Osteocyte (in vitro differentiated cells): ENCODE results near the gene TTLL5. TPM values are rescaled to one million over a fixed set of nuclear protein-coding genes. Genes with fewer than 3 reads are reported as not detected.
"Not testable (repeated sequence)": the region's sequence is repeated elsewhere in the genome, so short reads cannot be mapped to it uniquely, and the experiment has no call there.

Experiments used
- DNase-seq: peaks from one replicate; pipeline ENCODE4 v3.0.0; 2021; ENCODE audit warnings: mixed read lengths; ENCODE audit not compliant: unreplicated experiment; ENCODE audit errors: extremely low spot score
- H3K27ac Mint-ChIP-seq: one replicate; pipeline ENCODE4 v1.8.0; 2021; ENCODE audit warnings: mild to moderate bottlenecking, mixed read lengths; ENCODE audit not compliant: unreplicated experiment
- H3K27me3 Mint-ChIP-seq: one replicate; pipeline ENCODE4 v1.8.0; 2021; ENCODE audit warnings: mixed read lengths; ENCODE audit not compliant: unreplicated experiment
- H3K36me3 Mint-ChIP-seq: one replicate; pipeline ENCODE4 v1.8.0; 2021; ENCODE audit warnings: mixed read lengths; ENCODE audit not compliant: unreplicated experiment
- H3K4me1 Mint-ChIP-seq: one replicate; pipeline ENCODE4 v1.8.0; 2021; ENCODE audit warnings: mixed read lengths; ENCODE audit not compliant: unreplicated experiment
- H3K4me3 Mint-ChIP-seq: one replicate; pipeline ENCODE4 v1.8.0; 2021; ENCODE audit warnings: mild to moderate bottlenecking, moderate library complexity, mixed read lengths; ENCODE audit not compliant: unreplicated experiment
- H3K9me3 Mint-ChIP-seq: one replicate; pipeline ENCODE4 v1.8.0; 2021; ENCODE audit warnings: mixed read lengths; ENCODE audit not compliant: unreplicated experiment
- total RNA-seq: library from RNA; stranded (reverse); gene quantifications from 2 replicates; pipeline ENCODE4 v1.2.1, GENCODE V29; 2021
- TF ChIP-seq, protein P1 (sequence below): fragments of 200-600 bp; sonication (generic); IDR thresholded peaks from 2 replicates; pipeline ENCODE4 v1.5.0; 2021; ENCODE audit warnings: antibody characterized with exemption, mild to moderate bottlenecking, moderate library complexity

TTLL5 gene
- total RNA-seq, 1 donor from 2014 or later = 37.3 TPM

DNA sequence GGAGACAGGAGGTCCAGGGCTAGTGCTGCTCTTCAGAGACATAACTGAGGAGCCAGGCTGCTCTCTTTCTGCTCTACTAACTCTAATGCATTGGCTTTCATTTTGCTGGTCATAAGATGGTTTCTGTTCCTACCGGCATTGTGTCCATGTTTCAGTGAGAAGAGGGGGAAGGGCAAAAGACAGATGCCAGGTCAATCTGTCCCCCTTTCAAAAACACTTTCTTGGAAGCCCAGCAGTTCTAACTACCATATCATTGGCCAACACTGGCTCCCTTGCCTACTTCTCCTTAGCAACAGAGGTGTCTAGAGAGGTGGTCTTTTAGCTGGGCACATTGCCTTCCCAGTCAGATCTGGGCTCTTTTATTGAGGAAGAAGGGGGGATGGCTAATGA lies 256.9 kb downstream of the TTLL5 start:
- TF ChIP-seq, protein P1, sequence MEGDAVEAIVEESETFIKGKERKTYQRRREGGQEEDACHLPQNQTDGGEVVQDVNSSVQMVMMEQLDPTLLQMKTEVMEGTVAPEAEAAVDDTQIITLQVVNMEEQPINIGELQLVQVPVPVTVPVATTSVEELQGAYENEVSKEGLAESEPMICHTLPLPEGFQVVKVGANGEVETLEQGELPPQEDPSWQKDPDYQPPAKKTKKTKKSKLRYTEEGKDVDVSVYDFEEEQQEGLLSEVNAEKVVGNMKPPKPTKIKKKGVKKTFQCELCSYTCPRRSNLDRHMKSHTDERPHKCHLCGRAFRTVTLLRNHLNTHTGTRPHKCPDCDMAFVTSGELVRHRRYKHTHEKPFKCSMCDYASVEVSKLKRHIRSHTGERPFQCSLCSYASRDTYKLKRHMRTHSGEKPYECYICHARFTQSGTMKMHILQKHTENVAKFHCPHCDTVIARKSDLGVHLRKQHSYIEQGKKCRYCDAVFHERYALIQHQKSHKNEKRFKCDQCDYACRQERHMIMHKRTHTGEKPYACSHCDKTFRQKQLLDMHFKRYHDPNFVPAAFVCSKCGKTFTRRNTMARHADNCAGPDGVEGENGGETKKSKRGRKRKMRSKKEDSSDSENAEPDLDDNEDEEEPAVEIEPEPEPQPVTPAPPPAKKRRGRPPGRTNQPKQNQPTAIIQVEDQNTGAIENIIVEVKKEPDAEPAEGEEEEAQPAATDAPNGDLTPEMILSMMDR = no peak
- DNase-seq = no peak
- peaks cover 6% of the 10 kb centered on the region for H3K36me3 Mint-ChIP-seq
- H3K9me3 Mint-ChIP-seq = peaks cover 8% of the 10 kb centered on the region
- no peak overlapping the region for H3K4me3 Mint-ChIP-seq
- H3K27ac Mint-ChIP-seq = no peak overlapping the region
- no peaks in the 10 kb centered on the region for H3K27me3 Mint-ChIP-seq
- H3K4me1 Mint-ChIP-seq = no peaks in the 10 kb centered on the region

DNA sequence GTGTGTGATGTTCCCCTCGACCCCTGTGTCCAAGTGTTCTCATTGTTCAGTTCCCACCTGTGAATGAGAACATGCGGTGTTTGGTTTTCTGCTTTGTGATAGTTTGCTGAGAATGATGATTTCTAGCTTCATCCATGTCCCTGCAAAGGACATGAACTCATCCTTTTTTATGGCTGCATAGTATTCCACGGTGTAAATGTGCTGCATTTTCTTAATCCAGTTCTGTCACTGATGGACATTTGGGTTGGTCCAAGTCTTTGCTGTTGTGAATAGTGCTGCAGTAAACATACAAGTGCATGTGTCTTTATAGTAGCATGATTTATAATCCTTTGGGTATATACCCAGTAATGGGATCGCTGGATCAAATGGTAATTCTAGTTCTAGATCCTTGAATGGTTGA lies 259.4 kb downstream of the TTLL5 start:
- DNase-seq, H3K4me1 Mint-ChIP-seq, H3K36me3 Mint-ChIP-seq, H3K27ac Mint-ChIP-seq, H3K4me3 Mint-ChIP-seq, H3K27me3 Mint-ChIP-seq, H3K9me3 Mint-ChIP-seq: not testable (repeated sequence)

DNA sequence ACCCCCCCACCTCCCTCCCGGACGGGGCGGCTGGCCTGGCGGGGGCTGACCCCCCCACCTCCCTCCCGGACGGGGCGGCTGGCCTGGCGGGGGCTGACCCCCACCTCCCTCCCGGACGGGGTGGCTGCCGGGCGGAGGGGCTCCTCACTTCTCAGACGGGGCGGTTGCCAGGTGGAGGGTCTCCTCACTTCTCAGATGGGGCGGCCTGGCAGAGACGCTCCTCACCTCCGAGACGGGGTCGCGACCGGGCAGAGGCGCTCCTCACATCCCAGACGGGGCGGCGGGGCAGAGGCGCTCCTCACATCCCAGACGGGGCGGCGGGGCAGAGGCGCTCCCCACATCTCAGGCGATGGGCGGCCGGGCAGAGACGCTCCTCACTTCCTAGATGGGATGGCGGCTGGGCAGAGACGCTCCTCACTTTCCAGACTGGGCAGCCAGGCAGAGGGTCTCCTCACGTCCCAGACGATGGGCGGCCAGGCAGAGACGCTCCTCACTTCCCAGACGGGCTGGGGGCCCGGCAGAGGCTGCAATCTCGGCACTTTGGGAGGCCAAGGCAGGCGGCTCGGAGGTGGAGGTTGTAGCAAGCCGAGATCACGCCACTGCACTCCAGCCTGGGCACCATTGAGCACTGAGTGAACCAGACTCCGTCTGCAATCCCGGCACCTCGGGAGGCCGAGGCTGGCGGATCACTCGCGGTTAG lies 264.2 kb downstream of the TTLL5 start:
- not testable (repeated sequence) for H3K4me3 Mint-ChIP-seq, H3K4me1 Mint-ChIP-seq, DNase-seq, H3K27me3 Mint-ChIP-seq, H3K27ac Mint-ChIP-seq, H3K36me3 Mint-ChIP-seq, H3K9me3 Mint-ChIP-seq

DNA sequence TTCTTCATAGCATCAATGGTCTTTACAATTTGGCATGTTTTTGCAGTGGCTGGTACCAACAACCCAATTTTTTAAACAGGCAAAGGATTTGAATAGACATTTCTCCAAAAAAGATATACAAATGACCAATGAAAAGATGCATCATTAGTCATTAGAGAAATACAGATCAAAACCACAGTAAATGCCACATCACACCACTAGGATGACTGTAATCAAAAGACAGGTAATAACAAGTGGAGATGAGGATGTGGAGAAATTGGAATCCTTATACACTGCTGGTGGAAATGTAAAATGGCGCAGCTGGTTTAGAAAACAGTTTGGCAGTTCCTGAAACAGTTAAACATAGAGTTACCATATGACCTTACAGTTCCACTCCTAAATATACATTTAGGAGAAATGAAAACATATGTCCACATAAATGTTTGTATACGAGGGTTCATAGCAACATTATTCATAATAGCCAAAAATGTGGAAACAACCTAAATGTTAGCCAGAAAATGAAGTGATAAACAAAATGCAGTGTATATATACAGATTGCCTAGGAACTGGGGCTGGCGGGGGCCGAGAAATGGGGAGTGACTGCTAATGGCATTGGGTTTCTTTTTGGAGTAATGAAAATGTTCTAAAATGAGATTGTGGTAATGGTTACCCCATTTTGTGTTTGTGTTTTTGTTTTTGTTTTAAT lies 265.5 kb downstream of the TTLL5 start:
- Mint-ChIP-seq H3K4me1 (no peaks in the 10 kb centered on the region), H3K27me3 (no peaks in the 10 kb centered on the region), H3K9me3 (no peaks in the 10 kb centered on the region), H3K36me3 (peaks cover 9% of the 10 kb centered on the region), H3K27ac (no peak overlapping the region), H3K4me3 (no peak overlapping the region)
- TF ChIP-seq, protein P1 = no peak
- no peak for DNase-seq

DNA sequence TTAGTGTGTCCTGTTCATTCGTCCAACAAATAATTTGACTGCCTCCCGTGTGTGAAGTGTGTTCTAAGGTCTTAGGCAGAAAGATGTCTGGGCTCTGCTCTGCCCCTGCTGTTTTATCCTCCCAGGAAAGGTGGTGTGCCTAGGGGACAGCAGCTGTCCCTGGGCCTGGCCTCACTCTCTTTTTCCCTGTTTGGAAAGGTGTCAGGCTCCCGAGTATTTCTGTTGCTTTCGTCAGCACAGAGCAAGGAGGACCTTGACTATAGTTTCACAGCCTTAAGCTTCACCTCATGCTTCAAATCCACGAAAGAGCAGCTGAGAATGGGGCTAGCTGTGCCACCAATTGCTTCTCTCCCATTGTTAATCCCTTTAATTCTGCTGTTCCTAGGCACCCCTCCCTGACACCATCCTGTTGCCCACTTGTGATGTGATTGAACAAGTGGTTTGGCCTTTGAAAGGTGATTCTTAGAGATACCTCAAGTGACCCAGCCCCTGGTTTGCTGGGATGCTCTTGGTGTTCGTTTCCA lies 266.6 kb downstream of the TTLL5 start:
- Mint-ChIP-seq H3K27ac (no peak overlapping the region), H3K9me3 (no peaks in the 10 kb centered on the region), H3K36me3 (peaks cover 9% of the 10 kb centered on the region), H3K4me1 (no peaks in the 10 kb centered on the region), H3K27me3 (no peaks in the 10 kb centered on the region), H3K4me3 (no peak overlapping the region)
- TF ChIP-seq, protein P1 = no peak
- no peak for DNase-seq

DNA sequence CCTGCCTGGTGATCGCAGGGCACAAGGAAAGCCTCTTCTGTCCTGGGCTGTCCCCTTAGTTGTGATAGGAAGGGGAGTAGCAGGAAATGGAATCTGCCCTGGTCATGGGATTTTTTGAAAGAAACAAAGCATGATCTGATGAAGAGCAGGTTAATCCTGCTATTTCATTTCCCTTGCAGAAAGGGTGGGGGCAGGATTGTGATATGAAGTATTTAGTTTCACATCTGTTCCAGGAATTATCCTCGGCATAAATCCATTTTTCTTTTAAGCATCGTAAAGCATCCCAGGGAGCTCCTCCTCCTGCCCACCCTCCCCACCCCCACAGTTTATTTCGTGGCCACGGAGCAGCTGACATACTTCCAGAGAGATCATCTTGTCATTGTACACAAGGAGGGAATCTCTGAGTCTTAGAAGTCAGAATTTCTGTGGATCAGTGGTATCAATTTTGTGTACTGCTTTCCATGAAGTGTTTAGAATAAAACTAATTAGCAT lies 267.7 kb downstream of the TTLL5 start:
- no peaks in the 10 kb centered on the region for H3K9me3 Mint-ChIP-seq
- no peaks in the 10 kb centered on the region for H3K4me1 Mint-ChIP-seq
- TF ChIP-seq, protein P1 = no peak
- no peak overlapping the region for H3K27ac Mint-ChIP-seq
- no peaks in the 10 kb centered on the region for H3K27me3 Mint-ChIP-seq
- H3K4me3 Mint-ChIP-seq = no peak overlapping the region
- no peak for DNase-seq
- peaks cover 9% of the 10 kb centered on the region for H3K36me3 Mint-ChIP-seq
